ENCODE results near the gene SPRED3.
"Not testable (repeated sequence)": the region's sequence is repeated elsewhere in the genome, so short reads cannot be mapped to it uniquely, and the experiment has no call there.

Gene SPRED3

GRCh38 chr19:38427035-38427677, 38.7 kb downstream of the SPRED3 start:
- not testable (repeated sequence) for H3K27ac ChIP-seq (ENCODE audit: insufficient read depth, low read length, poor library complexity, severe bottlenecking); H3K4me3 ChIP-seq (ENCODE audit: insufficient read depth, low read depth, low read length, poor library complexity, severe bottlenecking); H3K27me3 ChIP-seq (replicated peaks; ENCODE audit: control insufficient read depth, insufficient read depth, low read length, poor library complexity, severe bottlenecking); H3K36me3 ChIP-seq (ENCODE audit: control insufficient read depth, insufficient read depth, low read length); H3K4me1 ChIP-seq (ENCODE audit: control insufficient read depth, insufficient read depth, low read length, poor library complexity, severe bottlenecking); H3K9me3 ChIP-seq (ENCODE audit: control insufficient read depth, low read length)
- peak in 2 of 3 donors; percentile 11 to 22 for DNase-seq

- Histone ChIP-seq H3K4me1 (ENCODE audit: control insufficient read depth, insufficient read depth, low read length, poor library complexity, severe bottlenecking) (peaks cover 10% of the 10 kb centered on the region), H3K4me3 (ENCODE audit: insufficient read depth, low read depth, low read length, poor library complexity, severe bottlenecking) (no peak overlapping the region), H3K36me3 (ENCODE audit: control insufficient read depth, insufficient read depth, low read length) (no peaks in the 10 kb centered on the region), H3K27me3 (replicated peaks; ENCODE audit: control insufficient read depth, insufficient read depth, low read length, poor library complexity, severe bottlenecking) (no peaks in the 10 kb centered on the region), H3K27ac (ENCODE audit: insufficient read depth, low read length, poor library complexity, severe bottlenecking) (no peak overlapping the region), H3K9me3 (ENCODE audit: control insufficient read depth, low read length) (no peaks in the 10 kb centered on the region)
- DNase-seq: no peak
Measured at GRCh38 chr19:38429055-38429810, 40.7 kb downstream of the SPRED3 start.

GRCh38 chr19:38429811-38430156, 41.3 kb downstream of the SPRED3 start:
- Histone ChIP-seq H3K27ac (ENCODE audit: insufficient read depth, low read length, poor library complexity, severe bottlenecking) (no peak overlapping the region), H3K4me1 (ENCODE audit: control insufficient read depth, insufficient read depth, low read length, poor library complexity, severe bottlenecking) (peaks cover 10% of the 10 kb centered on the region), H3K27me3 (replicated peaks; ENCODE audit: control insufficient read depth, insufficient read depth, low read length, poor library complexity, severe bottlenecking) (no peaks in the 10 kb centered on the region), H3K4me3 (ENCODE audit: insufficient read depth, low read depth, low read length, poor library complexity, severe bottlenecking) (no peak overlapping the region), H3K36me3 (ENCODE audit: control insufficient read depth, insufficient read depth, low read length) (no peaks in the 10 kb centered on the region), H3K9me3 (ENCODE audit: control insufficient read depth, low read length) (no peaks in the 10 kb centered on the region)
- no peak for DNase-seq

GRCh38 chr19:38430931-38431330, 42.4 kb downstream of the SPRED3 start:
- no peaks in the 10 kb centered on the region for H3K27me3 ChIP-seq (replicated peaks; ENCODE audit: control insufficient read depth, insufficient read depth, low read length, poor library complexity, severe bottlenecking)
- H3K9me3 ChIP-seq (ENCODE audit: control insufficient read depth, low read length): no peaks in the 10 kb centered on the region
- no peaks in the 10 kb centered on the region for H3K36me3 ChIP-seq (ENCODE audit: control insufficient read depth, insufficient read depth, low read length)
- DNase-seq: no peak
- no peak overlapping the region for H3K27ac ChIP-seq (ENCODE audit: insufficient read depth, low read length, poor library complexity, severe bottlenecking)
- no peak overlapping the region for H3K4me3 ChIP-seq (ENCODE audit: insufficient read depth, low read depth, low read length, poor library complexity, severe bottlenecking)
- peaks cover 4% of the 10 kb centered on the region for H3K4me1 ChIP-seq (ENCODE audit: control insufficient read depth, insufficient read depth, low read length, poor library complexity, severe bottlenecking)

GRCh38 chr19:38433268-38433733, 44.8 kb downstream of the SPRED3 start, which contains the start of gene RYR1:
RYR1 (plus strand) TSS chr19:38433691; CDS start chr19:38433830, 139 bp downstream.
- Histone ChIP-seq H3K36me3 (ENCODE audit: control insufficient read depth, insufficient read depth, low read length) (no peaks in the 10 kb centered on the region), H3K27me3 (replicated peaks; ENCODE audit: control insufficient read depth, insufficient read depth, low read length, poor library complexity, severe bottlenecking) (no peaks in the 10 kb centered on the region), H3K4me3 (ENCODE audit: insufficient read depth, low read depth, low read length, poor library complexity, severe bottlenecking) (no peak within 1 kb of the TSS), H3K9me3 (ENCODE audit: control insufficient read depth, low read length) (no peaks in the 10 kb centered on the region), H3K27ac (ENCODE audit: insufficient read depth, low read length, poor library complexity, severe bottlenecking) (no peak within 1 kb of the TSS), H3K4me1 (ENCODE audit: control insufficient read depth, insufficient read depth, low read length, poor library complexity, severe bottlenecking) (peaks cover 3% of the 10 kb centered on the region)
- DNase-seq: peak in 1 of 3 donors; percentile 19

GRCh38 chr19:38434549-38435051, 46.1 kb downstream of the SPRED3 start:
- Histone ChIP-seq H3K4me3 (ENCODE audit: insufficient read depth, low read depth, low read length, poor library complexity, severe bottlenecking) (no peak overlapping the region), H3K9me3 (ENCODE audit: control insufficient read depth, low read length) (no peaks in the 10 kb centered on the region), H3K27ac (ENCODE audit: insufficient read depth, low read length, poor library complexity, severe bottlenecking) (no peak overlapping the region), H3K4me1 (ENCODE audit: control insufficient read depth, insufficient read depth, low read length, poor library complexity, severe bottlenecking) (peaks cover 3% of the 10 kb centered on the region), H3K27me3 (replicated peaks; ENCODE audit: control insufficient read depth, insufficient read depth, low read length, poor library complexity, severe bottlenecking) (no peaks in the 10 kb centered on the region), H3K36me3 (ENCODE audit: control insufficient read depth, insufficient read depth, low read length) (no peaks in the 10 kb centered on the region)
- DNase-seq: no peak

- Histone ChIP-seq H3K36me3 (ENCODE audit: control insufficient read depth, insufficient read depth, low read length) (no peaks in the 10 kb centered on the region), H3K27me3 (replicated peaks; ENCODE audit: control insufficient read depth, insufficient read depth, low read length, poor library complexity, severe bottlenecking) (no peaks in the 10 kb centered on the region), H3K27ac (ENCODE audit: insufficient read depth, low read length, poor library complexity, severe bottlenecking) (no peak overlapping the region), H3K9me3 (ENCODE audit: control insufficient read depth, low read length) (no peaks in the 10 kb centered on the region), H3K4me1 (ENCODE audit: control insufficient read depth, insufficient read depth, low read length, poor library complexity, severe bottlenecking) (peaks cover 3% of the 10 kb centered on the region), H3K4me3 (ENCODE audit: insufficient read depth, low read depth, low read length, poor library complexity, severe bottlenecking) (no peak overlapping the region)
- no peak for DNase-seq
Measured at GRCh38 chr19:38437295-38437694, 48.8 kb downstream of the SPRED3 start.

- no peaks in the 10 kb centered on the region for H3K36me3 ChIP-seq (ENCODE audit: control insufficient read depth, insufficient read depth, low read length)
- H3K9me3 ChIP-seq (ENCODE audit: control insufficient read depth, low read length): no peaks in the 10 kb centered on the region
- no peak for DNase-seq
- H3K27me3 ChIP-seq (replicated peaks; ENCODE audit: control insufficient read depth, insufficient read depth, low read length, poor library complexity, severe bottlenecking): no peaks in the 10 kb centered on the region
- no peak overlapping the region for H3K4me3 ChIP-seq (ENCODE audit: insufficient read depth, low read depth, low read length, poor library complexity, severe bottlenecking)
- H3K4me1 ChIP-seq (ENCODE audit: control insufficient read depth, insufficient read depth, low read length, poor library complexity, severe bottlenecking): peaks cover 3% of the 10 kb centered on the region
- H3K27ac ChIP-seq (ENCODE audit: insufficient read depth, low read length, poor library complexity, severe bottlenecking): no peak overlapping the region
Measured at GRCh38 chr19:38437917-38438316, 49.4 kb downstream of the SPRED3 start.

- Histone ChIP-seq H3K36me3 (ENCODE audit: control insufficient read depth, insufficient read depth, low read length) (no peaks in the 10 kb centered on the region), H3K4me3 (ENCODE audit: insufficient read depth, low read depth, low read length, poor library complexity, severe bottlenecking) (no peak overlapping the region), H3K27me3 (replicated peaks; ENCODE audit: control insufficient read depth, insufficient read depth, low read length, poor library complexity, severe bottlenecking) (no peaks in the 10 kb centered on the region), H3K4me1 (ENCODE audit: control insufficient read depth, insufficient read depth, low read length, poor library complexity, severe bottlenecking) (no peaks in the 10 kb centered on the region), H3K9me3 (ENCODE audit: control insufficient read depth, low read length) (no peaks in the 10 kb centered on the region), H3K27ac (ENCODE audit: insufficient read depth, low read length, poor library complexity, severe bottlenecking) (no peak overlapping the region)
- no peak for DNase-seq
Measured at GRCh38 chr19:38440592-38440991, 52.1 kb downstream of the SPRED3 start.

- Histone ChIP-seq H3K9me3 (ENCODE audit: control insufficient read depth, low read length) (no peaks in the 10 kb centered on the region), H3K36me3 (ENCODE audit: control insufficient read depth, insufficient read depth, low read length) (no peaks in the 10 kb centered on the region), H3K4me1 (ENCODE audit: control insufficient read depth, insufficient read depth, low read length, poor library complexity, severe bottlenecking) (no peaks in the 10 kb centered on the region), H3K27ac (ENCODE audit: insufficient read depth, low read length, poor library complexity, severe bottlenecking) (no peak overlapping the region), H3K27me3 (replicated peaks; ENCODE audit: control insufficient read depth, insufficient read depth, low read length, poor library complexity, severe bottlenecking) (no peaks in the 10 kb centered on the region), H3K4me3 (ENCODE audit: insufficient read depth, low read depth, low read length, poor library complexity, severe bottlenecking) (no peak overlapping the region)
- DNase-seq: no peak
Measured at GRCh38 chr19:38441657-38442348, 53.3 kb downstream of the SPRED3 start.

All from effector memory CD4-positive, alpha-beta T cell (primary cell).